ENCODE measurements around the gene DCTD.

DCTD gene

DNA sequence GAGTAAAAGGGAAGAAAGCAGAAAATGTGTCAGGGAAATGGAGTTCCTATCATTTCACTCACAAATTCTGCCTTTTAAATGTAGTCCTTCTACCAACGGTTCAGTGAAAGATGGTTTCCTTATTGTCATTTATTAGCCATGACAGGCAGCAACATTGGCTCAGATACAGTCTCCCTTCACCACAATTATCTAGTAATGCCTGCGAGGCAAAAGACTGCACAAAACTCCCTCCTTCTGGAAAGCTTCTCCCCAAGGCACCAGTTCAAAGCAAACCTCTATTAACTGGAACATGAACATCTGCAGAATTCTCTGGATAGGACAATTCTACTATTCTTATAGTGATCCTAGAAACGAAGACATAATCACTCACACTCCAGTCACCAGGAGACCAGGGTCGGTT, 28.3 kb downstream of the DCTD start:
- no peak for DNase-seq

DNA sequence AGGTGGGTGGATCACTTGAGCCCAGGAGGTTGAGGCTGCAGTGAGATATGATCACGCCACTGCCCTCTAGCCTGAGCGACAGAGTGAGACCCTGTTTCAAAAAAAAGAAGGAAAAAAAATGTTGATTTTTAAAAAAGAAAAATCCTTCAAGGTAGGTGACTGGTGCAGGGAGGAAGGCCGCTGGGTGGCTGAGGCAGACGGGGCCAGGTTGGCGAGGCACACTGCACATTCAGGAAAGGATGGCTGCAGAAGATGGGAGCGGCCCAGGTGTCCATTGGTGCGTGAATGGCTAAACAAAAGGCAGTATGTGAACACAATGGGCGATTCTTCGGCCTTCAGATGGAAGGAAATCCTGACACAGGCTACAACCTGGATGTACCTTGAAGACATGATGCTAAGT, 30.4 kb downstream of the DCTD start:
- no peak for DNase-seq

DNA sequence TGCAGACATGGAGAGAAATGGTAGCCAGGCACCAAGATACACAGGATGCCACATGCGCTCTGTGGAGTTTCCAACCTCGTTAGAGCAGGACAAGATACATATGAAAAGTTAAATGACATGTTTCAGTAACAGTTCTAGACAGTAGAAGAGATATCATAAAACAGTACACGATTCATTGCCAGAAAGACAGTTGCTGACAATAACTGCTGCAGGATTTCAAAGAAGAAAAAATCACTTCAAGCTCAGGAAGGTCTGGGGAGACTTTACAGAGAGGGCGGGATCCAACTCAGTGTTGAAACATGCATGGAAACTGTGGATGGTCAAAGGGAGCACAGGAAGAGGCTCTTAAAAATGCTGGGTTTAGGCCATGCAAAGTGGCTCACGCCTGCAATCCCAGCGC, 31.0 kb downstream of the DCTD start:
- DNase-seq: no peak

DNA sequence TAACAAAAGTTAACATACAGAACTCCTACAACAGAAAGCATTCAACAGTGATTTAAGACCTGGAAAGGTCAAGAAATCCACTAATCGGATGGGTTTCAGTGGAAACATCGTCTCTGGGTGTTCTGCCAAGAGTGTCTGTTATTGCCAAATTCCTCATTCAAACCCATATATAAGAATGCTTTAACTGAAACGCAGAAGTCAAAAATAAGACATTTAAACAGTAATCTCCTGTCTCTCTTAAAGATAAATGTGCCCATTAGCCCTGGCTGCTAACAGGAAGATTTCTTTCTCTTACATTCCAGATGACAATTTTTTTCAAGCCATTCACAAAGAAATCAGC, 31.5 kb downstream of the DCTD start:
- DNase-seq: no peak

DNA sequence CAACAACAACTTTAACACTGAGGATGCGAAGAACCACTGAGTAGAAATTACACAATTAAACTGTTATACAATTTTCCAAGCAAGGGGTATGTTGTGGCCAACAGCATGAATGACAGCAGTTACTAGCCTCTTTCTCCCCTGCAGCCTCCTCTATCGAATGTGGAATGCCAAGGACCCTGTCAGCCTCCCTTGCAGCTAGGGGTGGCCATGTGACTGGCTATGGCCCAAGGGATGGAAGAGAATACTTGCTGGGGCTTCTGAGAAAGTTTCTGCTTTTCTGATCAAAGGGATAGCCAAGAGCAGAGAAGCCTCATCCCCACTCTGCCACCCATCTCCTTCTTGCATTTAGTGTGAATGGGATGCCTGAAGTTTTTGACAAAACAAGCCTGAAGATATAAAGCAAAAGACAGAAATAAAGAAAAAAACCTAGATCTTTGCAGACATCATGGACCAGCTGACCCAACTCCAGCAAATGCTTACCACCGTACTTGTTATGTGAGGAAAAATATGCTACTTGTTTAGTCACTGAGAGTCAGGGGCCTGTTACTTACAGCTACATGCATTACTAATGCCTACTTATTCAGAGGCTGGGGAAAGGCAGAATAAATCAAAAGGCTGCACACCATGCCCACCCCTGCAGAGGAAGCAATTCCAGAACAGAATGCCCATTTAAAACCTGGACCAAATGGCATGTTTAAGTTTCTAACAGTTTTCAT, 32.0 kb downstream of the DCTD start:
- no peak for DNase-seq

DNA sequence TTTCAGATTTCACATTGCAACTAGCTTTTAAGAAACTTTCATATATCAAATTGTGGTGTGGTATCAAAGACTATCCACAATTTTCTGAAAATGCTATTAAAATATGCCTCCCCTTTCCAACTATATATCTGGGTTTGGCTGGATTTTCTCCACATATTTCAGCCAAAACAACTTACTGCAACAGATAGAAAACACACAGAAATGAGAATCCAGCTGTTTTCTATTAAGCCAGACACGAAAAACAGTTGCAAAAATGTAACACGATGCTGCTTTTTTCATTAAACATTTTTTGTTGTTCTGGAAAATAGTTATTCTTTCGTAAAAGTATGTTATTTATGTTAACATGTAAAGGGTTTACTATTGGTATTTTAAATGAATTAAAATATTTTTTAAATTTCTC, 33.1 kb downstream of the DCTD start:
- DNase-seq: no peak

DNA sequence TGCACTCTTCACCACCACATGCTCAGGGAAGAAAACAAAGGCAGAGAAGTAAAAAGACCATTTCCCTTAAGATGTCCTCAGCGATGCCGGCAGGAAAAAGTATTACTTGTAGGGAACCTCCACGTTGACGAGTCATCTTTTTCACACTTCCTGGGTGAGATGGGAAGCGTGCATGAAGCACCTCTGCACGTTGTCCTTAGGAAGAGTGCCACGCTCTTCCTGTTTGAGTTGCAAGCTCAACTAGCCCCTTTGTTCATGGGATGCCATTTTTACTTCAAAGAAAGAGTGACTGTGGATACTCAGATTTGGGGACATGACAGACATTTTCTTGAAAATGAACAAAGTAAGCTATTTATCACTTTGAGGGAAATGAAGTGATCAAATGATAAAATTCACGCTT, 33.8 kb downstream of the DCTD start:
- DNase-seq: no peak

DNA sequence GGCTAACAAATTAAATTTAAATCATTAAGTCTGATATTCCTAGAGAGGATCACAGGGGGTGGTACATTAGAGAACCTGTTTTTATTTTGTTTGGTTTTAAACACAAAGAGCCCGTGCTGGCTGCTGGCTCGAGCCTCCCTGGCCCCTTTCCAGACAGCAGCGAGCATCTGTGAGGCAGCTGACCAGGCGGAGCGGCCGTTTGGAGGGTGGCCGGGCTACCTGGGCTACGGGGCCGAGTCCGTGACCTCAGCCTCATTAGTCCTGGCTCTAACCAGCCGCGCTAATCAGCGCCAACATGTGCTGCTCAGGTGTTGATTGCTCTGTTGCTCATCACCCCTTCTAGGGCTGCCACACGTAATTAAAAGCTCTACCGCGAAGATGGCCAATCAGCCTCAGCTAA, 35.3 kb downstream of the DCTD start:
- DNase-seq: no peak

DNA sequence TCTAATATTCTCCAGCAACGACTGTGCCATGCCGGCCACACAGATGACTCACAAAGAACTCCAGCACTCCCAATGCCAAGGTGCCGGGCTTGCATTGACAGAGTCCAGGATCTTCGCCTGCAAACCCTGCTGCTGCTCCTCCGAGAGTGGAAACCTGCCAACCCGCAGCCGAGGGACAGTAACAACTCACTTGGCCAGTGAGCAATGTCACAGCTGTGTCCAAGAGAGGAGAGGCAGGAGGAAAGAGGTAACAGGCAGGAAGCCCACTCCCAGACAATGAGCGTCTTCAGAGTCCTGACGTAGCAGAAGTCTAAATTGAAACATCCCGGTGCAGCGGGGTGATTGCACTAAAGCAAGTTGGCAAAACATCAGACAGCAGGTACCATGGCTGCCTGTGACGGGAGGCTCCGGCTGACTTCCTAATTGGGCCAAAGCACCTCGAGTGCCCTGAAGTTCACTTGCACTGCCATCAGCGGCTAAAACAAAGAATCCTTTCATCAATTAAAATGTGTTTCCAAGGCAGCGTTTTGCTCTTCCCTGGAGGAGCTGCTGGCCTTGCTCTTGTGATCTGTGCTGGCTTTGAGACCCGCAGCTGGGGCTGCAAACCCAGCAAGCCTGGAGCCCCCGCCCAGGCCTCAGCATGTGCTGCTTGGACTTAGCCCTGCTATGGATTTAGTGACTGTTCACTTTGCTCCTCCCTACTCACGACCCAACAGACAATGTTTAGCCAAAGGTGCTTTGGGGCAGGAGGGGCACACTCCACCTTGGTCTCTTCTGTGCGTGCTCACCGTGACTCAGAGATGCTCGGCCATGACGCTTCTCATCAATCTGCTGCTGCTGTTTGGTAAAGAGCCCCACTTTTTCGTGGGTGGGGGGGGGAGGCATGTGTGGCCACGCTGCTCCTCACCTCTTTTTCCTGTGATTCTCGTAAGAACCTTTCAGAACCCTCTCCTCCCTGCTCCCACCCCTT, 36.5 kb downstream of the DCTD start:
- DNase-seq: no peak

DNA sequence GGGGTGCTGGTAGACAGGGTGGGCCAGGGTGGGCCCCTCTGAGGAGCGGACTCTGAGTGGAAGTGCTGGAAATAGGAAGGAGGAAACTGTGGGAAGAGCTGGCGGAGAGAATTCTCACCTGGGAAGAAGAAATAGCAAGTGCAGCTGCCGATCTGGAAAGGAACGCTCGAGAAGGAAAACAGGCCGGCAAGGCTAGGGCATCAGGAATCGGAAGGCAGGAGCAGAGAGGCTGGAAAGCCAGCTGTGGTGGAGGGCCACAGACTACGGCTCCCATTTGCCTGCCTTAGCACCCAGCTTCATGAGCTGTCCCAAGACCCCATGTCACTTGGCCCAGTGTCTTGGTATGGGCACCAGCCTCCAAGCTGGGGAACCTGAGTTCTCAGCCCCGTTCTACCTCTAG, 37.3 kb downstream of the DCTD start:
- no peak for DNase-seq

DNA sequence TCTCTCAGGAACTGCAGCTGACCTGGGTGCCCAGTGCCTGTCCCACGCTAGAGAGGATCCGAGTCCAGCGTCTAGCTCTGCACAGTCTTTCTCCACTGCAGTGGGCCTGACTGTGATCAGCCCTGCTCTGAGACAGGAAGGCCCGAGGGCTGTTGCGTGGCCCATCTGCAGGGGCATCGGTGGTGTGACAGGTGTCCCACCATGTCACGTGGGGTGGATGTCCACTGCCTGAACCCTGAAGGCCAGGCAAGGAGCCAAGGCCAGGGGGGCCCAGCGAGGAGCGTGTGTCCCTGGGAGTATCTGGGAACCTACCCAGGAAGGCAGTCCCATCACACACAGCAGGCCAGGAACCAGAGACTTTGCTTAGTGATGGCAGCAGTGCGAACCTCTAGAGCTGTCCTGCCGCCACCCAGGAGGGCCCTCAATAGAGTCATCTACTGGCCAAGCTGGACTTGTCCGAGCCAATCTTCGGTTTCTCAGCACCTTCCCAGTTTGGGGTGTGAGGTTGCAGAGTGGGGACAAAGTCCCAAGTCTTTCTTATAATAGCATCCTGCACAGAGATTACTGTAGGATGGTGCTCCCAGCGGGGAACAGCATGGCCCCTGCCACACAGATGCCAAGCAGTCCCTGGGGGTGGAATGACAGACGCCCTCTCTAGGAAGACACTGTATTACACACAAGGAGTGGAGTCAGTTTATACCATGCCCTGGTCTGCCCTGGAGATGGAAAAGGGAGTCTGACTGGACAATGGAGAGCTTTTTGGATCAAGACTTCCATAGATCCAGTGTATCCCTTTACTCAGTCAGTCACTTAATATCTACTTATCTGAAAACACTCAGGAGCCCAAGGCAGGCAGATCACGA, 38.3 kb downstream of the DCTD start:
- DNase-seq: no peak

DNA sequence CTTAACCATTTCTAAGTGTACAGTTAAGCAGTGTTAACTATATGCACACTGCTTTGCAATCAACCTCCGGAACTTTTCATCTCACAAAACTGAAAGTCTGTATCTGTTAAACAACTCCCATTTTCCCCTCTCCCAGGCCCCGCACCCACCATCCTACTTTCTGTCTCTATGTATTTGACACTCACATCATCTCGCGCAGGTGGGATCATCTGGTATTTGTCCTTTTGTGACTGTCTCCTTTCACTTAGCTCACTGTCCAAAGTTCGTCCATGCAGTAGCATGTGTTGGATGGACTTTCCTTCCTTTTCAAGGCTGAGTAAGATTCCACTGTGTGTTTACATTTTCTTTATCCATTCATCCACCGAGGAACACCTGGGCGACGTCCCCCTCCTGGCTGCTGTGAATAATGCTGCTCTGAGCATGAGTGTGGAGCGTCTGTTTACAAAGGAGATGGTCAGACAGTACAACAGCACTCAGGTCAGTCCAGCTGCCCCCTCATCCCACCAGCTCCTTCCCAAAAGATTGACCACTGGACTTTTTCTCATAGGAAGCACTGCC, 39.8 kb downstream of the DCTD start:
- no peak for DNase-seq

DNA sequence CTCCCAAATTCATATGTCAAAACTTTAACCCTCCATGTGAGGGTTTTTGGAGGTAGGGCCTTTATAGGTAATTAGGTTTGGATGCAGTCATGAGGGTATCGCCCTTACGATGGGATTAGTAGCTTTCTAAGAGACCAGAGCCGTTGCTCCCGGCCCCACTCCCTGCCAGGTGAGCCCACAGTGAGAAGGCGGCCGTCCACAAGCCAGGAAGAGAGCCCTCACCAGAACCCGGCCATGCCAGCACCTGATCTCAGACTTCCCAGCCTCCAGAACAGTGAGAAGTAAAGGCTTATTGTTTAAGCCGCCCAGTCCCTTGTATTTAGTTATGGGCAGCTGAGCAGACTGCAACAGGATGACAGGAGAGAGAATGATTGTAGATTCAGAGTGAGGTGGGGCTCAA, 40.8 kb downstream of the DCTD start:
- no peak for DNase-seq

DNA sequence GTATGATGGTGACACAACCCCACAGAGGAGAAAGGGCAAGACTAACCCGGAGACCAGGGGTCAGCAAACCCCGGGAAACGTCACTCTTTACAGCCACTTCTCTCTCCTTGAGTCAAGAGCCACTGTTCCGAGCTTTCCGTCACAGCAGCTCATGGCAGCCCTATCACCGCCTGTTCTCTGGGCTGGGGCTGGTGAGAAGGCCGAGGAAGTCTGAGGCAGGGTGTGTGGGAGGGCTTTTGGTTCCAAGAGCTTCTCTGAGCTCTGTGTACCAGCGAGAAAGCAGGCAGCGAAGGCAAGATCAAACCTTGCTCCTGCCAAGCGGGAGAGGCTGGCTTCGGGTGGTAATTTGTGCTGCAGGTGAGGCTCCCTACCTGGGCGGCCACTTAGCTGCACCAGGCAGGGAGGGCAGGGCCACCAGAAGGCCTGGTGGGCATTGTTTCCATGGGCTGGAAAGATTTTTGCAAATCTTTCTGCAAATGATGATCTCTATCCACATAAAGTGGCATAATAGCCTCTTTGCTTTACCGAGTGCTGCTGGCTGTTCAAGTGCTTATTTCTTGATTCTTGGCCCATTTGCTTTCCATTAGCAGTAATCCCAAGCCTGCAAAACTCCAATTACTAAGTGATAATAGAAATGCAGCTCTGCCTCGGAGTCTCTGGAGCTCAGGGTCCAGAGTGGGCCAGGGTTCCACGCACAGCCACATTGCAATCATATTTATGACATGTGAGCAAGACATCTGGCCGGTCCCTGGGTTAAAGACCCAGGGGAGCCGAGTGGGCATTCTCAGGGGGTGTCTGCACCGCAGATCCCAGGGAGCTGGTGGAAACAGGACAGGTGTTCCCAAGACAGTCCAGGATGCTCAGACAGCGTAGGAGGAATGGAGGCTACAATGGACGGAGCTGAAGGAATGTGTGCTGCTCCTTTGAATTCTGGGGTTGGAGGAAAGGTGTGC, 41.5 kb downstream of the DCTD start:
- no peak for DNase-seq

DNA sequence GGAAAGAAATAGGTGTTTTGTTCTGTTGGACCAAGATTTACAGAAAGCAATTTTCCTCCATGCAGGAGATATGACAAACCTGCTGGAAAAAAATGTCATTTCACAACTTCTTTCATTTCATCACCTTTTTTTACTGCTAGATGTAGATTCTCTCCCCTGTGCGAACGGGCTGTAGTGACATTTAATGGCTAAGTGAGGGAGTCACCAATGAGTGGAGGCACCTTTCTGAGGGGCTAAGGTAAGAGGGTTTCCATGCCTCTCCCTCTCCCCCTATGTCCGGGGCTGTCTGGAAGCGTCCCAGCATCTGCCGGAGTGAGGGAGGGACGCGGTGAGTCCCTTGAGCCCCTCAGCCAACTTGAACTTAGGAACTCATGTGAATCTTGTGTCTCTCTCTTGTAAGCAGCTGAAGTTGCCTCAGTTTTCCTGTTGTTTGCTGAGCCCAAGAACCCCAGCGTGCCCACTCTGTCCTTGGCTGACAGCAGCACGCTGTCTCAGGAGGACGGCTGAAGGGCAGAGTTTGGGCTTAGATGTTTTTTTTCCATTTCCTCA, 42.3 kb downstream of the DCTD start:
- no peak for DNase-seq

DNA sequence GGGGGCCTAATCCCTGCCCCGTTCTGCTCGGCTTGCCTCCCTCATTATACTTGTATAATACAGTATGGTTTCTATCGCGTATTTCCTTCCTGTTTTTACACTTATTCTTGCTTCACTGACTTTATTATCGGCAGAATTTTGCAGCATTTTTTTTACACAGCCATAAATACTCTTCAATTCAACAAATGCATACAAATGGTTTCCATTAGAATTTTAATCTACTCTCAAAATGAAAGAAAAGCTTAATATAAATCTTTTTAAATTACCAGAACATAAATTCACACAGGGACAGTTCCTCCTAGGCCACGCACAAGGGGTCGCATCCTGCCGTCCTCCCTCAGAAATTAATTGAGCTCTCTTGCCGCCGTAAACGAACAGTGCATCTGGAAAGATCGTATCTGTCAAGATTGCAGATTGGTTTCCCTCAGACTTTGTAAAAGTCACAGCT, 42.9 kb downstream of the DCTD start:
- no peak for DNase-seq

DNA sequence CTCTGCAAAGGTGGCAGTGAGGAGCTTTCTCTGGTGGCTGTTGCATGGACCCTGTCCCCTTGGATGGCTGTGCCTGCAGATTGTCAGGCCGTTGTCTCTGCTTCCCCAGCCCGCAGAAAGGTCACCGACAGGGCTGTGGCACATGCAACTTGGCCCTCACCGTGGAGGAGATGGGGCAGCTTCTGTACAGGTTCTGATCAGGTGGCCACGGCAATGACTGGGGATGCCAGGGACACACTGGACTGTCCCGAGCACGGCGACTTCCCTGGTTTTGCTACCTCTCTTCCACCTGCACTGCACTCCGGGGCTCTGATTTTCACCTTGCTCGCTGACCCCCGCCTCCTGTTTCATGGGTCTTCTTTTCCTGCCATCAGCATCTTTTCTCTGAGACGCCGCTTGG, 43.5 kb downstream of the DCTD start:
- no peak for DNase-seq

DNA sequence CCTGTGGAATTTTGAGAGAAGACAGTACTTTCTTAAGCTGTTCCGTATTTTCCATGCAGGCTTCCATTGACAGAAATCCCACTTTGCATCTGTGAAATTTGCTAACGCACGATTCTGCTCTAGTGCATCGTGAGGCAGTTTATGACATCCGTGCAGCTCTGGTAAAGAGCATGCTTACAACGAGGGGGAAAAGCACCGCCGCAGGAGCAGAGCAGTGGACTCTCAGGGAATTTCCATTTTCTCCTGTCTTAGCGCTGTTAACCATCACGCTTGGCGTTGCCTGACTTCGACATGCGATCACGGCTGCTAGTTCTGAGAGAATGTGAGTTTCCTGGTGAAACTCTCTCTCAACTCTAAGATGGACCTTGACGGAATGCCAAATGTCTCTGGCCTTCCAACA, 43.9 kb downstream of the DCTD start:
- DNase-seq: no peak

DNA sequence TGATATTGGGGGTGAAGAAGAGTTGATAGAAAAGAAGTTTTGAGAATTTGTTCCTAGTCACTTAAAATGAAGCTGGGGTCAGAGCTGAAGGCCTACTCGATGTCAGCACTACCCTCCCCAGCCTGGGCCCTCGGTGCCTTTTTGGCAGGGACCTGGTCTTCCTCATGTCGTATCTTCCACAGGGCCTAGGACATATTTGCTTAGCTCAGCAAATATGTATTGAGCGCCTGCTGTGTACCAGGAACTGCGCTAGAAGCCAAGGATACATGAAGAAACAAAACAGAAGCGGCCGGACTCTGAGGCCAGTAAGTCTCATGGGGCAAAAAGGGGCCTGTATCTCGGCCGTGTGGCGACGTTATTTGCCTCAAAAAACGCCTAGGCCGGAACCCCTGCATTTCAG, 44.3 kb downstream of the DCTD start:
- no peak for DNase-seq

DNA sequence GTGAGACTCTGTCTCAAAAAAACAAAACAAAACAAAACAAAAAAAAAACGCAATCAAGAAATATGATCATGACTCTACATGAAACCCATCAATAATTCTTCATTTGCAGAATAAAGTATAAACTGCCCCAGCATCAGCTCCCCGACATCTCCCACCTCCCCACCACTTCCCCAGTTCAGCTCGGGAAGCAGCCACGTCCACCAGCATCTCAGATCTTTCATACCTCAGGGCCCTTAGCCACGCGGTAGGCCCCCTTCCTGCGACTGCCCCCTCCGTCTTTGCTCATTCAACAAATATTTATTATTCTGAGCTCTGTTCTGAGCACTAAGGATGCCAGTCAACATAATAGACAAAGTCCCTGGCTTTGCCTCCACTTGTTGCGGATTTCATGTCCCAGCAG, 45.6 kb downstream of the DCTD start:
- DNase-seq: no peak

DNA sequence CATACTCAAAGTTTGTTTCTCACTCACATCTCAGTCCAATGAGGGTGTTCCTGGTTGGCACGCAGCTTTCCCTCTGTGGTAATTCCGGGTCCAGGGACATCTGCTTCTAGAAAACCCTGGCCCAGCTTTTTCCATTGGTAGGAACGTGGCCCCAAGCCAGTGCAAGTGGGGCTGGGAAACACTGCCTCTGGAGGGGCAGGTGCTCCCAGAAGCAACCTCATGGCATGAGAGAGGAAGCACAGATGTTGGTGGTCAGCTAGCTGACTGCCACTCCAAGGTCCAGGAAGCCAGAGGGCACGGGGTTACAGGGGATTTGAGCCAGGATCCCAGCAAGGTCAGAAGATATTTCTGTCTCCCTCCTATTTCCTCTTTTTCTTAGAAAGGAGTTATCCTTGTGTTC, 47.5 kb downstream of the DCTD start:
- DNase-seq: no peak

DNA sequence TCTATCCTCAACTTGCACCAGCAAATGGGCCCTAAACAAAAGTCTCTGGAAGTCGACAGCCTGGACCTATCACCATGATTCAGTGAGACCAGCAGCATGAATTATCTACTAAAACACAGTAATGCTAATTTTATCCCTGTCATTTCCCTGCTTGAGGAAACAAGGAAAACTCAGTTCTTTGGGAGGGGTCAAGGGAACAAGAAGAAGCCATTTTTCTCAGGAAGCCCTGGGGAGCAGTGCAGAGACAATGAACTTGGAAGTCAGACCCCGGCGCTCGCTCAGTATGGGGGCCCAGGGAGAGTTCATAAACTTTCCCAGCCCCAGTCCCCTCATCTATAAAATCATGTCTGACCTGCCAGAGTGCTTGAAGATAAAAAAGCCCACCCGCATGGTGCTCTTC, 50.4 kb downstream of the DCTD start:
- no peak for DNase-seq
